K562 (cell line): Measurements from ENCODE around the gene LY6G6C. TPM values are rescaled to one million over a fixed set of nuclear protein-coding genes. Genes with fewer than 3 reads are reported as not detected.

ENCODE experiments used
- BDP1 ChIP-seq: IDR thresholded peaks from 3 replicates; pipeline ENCODE4 v1.6.1; 2011; ENCODE audit not compliant: insufficient read length, insufficient read depth
- BRCA1 ChIP-seq, 2 experiments: fragments of 450-650 bp in 1 of 2; sonication (generic) in 1 of 2; formaldehyde crosslinking in 1 of 2; IDR thresholded peaks; 2 replicates each; pipeline versions ENCODE4 v1.5.0 to v1.6.1; 2017 to 2020; ENCODE audit warnings: mild to moderate bottlenecking in 1 of 2, missing genetic modification reagents in 1 of 2
- ETV5 ChIP-seq: sonication (generic); formaldehyde crosslinking; IDR thresholded peaks from 2 replicates; pipeline ENCODE4 v1.4.0; 2020; ENCODE audit warnings: low read depth, mild to moderate bottlenecking, missing genetic modification reagents
- ETV6 ChIP-seq, 3 experiments: fragments of 150-350 bp in 1 of 3; sonication (generic) in 1 of 3; formaldehyde crosslinking in 1 of 3; IDR thresholded peaks; 2 replicates each; pipeline versions ENCODE4 v1.6.1 to v1.8.0; 2014 to 2022; ENCODE audit warnings: borderline replicate concordance in 2 of 3, low read depth in 2 of 3, antibody characterized with exemption in 1 of 3, low read length in 1 of 3, mild to moderate bottlenecking in 1 of 3, missing genetic modification reagents in 1 of 3
- GTF2E2 ChIP-seq: fragments of 200-800 bp; sonication (Bioruptor generic); IDR thresholded peaks from 2 replicates; pipeline ENCODE4 v1.6.1; 2016; ENCODE audit warnings: missing genetic modification characterization, missing compliant biosample characterization
- HLTF ChIP-seq: fragments of 450-650 bp; IDR thresholded peaks from 2 replicates; pipeline ENCODE4 v1.6.1; 2016
- HNRNPL ChIP-seq: fragments of 200-400 bp; formaldehyde crosslinking; IDR thresholded peaks from 2 replicates; pipeline ENCODE4 v1.6.1; 2017; ENCODE audit warnings: low read depth, mild to moderate bottlenecking, low read length
- IFI16 ChIP-seq: fragments of 250-450 bp; sonication (Bioruptor Pico); IDR thresholded peaks from 2 replicates; pipeline ENCODE4 v2.1.2; 2022; ENCODE audit warnings: mild to moderate bottlenecking, inconsistent platforms
- MTA3 ChIP-seq: fragments of 450-650 bp; formaldehyde crosslinking; IDR thresholded peaks from 2 replicates; pipeline ENCODE4 v1.6.1; 2017; ENCODE audit warnings: mild to moderate bottlenecking, borderline replicate concordance
- NFE2 ChIP-seq: IDR thresholded peaks from 2 replicates; pipeline ENCODE4 v1.6.1; 2014; ENCODE audit warnings: antibody characterized with exemption, low read depth
- NFIC ChIP-seq: fragments of 450-650 bp; IDR thresholded peaks from 2 replicates; pipeline ENCODE4 v1.6.1; 2017; ENCODE audit warnings: mild to moderate bottlenecking, inconsistent platforms
- PPARD ChIP-seq: fragments of 250-450 bp; sonication (Bioruptor Pico); IDR thresholded peaks from 2 replicates; pipeline ENCODE4 v1.8.0; 2022; ENCODE audit warnings: inconsistent platforms, mild to moderate bottlenecking, moderate library complexity
- SMARCE1 ChIP-seq: fragments of 450-650 bp; IDR thresholded peaks from 2 replicates; pipeline ENCODE4 v1.7.1; 2016; ENCODE audit warnings: mild to moderate bottlenecking
- ZNF143 ChIP-seq: sonication (generic); formaldehyde crosslinking; IDR thresholded peaks from 2 replicates; pipeline ENCODE4 v1.9.0; 2022; ENCODE audit warnings: mild to moderate bottlenecking, missing genetic modification reagents
- ZNF146 ChIP-seq: IDR thresholded peaks from one replicate; pipeline ENCODE4 v1.6.1; 2018; ENCODE audit warnings: missing compliant biosample characterization; ENCODE audit not compliant: unreplicated experiment
- ZNF212 ChIP-seq: fragments of 450-650 bp; formaldehyde crosslinking; IDR thresholded peaks from 2 replicates; pipeline ENCODE4 v1.4.0; 2020; ENCODE audit warnings: mild to moderate bottlenecking
- polyA plus RNA-seq, 8 experiments: library from polyadenylated mRNA; depleted of rRNA in 4 of 8; stranded (reverse) in 5 of 8; unstranded in 3 of 8; fragments of >200 nt; fragmentation: Nextera tagmentation in 2 of 8; fragmentation: Illumina TruSeq in 1 of 8; extraction: Ambion mirVana in 2 of 8; extraction: Trizol in 1 of 8; gene quantifications; 2 replicates each; pipeline versions ENCODE4 v1.2.1 to v1.2.3, GENCODE V29; 2011 to 2014; ENCODE audit warnings: inconsistent platforms in 1 of 8, missing spikeins in 1 of 8
- total RNA-seq, 7 experiments: library from RNA; depleted of rRNA in 6 of 7; stranded (reverse); fragments of >200 nt in 6 of 7; fragmentation: Illumina TruSeq in 2 of 7; extraction: Trizol in 2 of 7; gene quantifications; 2 replicates each; pipeline versions ENCODE4 v1.2.1 to v1.2.3, GENCODE V29; 2011 to 2021; ENCODE audit warnings: low replicate concordance in 1 of 7
- TF ChIP-seq, protein P1 (sequence below): fragments of 250-450 bp; sonication (Bioruptor Pico); IDR thresholded peaks from 2 replicates; pipeline ENCODE4 v1.8.0; 2021; ENCODE audit warnings: moderate library complexity, mild to moderate bottlenecking, inconsistent platforms
- TF ChIP-seq, protein P2 (sequence below): fragments of 250-450 bp; sonication (Bioruptor Pico); IDR thresholded peaks from 2 replicates; pipeline ENCODE4 v1.6.1; 2021; ENCODE audit warnings: mild to moderate bottlenecking
- TF ChIP-seq, protein P3 (sequence below): fragments of 250-450 bp; sonication (Bioruptor Pico); IDR thresholded peaks from 2 replicates; pipeline ENCODE4 v1.5.0; 2021; ENCODE audit warnings: mild to moderate bottlenecking, moderate library complexity

LY6G6C gene
- total and polyA plus RNA-seq, 9 of the 15 experiments (the other 6 are each of a cell fraction or from before 2014, with no cell fraction given), result 0.06 to 0.20 TPM; not detected in 7

DNA sequence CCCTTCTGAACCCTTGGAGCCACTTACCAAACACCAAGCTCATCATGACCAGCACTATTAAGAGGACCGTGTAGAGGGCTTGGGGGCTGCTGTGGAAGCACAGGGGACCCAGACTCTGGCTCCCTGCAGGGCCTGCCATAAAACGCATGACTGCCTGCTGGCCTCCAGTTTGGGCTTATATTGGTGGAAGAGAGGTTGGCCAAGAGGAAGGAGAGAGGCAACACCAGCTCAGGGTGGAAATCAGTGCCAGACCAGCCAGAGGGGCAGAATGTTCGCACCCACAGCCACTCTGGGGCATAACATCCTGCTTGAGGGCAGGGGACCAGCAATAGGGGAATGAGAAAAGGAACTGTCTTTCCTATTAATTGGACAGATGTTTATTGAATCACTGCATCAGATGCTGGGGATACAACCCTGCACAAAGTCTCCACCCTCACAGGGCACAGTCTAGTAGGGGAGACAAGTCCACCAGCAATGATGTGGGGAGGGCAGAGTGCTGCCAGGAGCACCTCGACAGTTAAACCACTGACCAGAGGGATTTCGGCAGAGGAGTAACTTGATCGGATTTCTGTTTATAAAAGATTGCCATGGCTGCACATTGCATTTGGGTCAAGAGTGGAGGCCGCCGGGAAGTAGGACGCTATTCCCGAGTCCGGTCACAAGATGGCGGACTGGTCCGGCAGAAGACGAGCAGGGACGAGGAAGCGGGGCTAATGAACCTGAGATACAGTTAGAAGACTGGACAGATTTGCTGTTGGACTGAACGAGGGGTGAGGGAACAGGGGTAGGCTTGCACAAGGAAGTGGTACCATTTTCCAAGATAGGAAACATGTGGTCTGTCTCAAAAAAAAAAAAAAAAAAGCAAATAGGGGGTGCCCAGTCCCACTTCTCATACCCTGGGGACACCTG is 41.1 kb downstream of the LY6G6C start, which contains the start of gene LY6G5C (continued):
- TF ChIP-seq ZNF143 (CRISPR knock-in tag) (0 out of 2 replicates have a peak, but pooled peaks have one; percentile 12), MTA3 (peak; percentile 13; the same call in 1 of the 2 replicates), IFI16 (CRISPR knock-in tag) (no peak), GTF2E2 (tag) (no peak), ZNF212 (CRISPR knock-in tag) (no peak), HNRNPL (no peak), BDP1 (no peak), BRCA1 (IDR thresholded peaks at IDR 0.05) (no peak), BRCA1 (CRISPR knock-in tag; IDR thresholded peaks at IDR 0.05) (no peak), PPARD (CRISPR knock-in tag) (no peak), ETV5 (CRISPR knock-in tag) (peak; percentile 50; the same call in 1 of the 2 replicates), NFIC (no peak), ETV6 (IDR thresholded peaks at IDR 0.05; ENCODE audit: borderline replicate concordance in 1 of 2, low read depth in 2 of 2, low read length in 1 of 2) (no peak), ETV6 (CRISPR knock-in tag; IDR thresholded peaks at IDR 0.05; ENCODE audit: borderline replicate concordance) (no peak), NFE2 (no peak), HLTF (no peak), SMARCE1 (no peak), ZNF146 (CRISPR knock-in tag) (no peak)
- TF ChIP-seq, protein P1, sequence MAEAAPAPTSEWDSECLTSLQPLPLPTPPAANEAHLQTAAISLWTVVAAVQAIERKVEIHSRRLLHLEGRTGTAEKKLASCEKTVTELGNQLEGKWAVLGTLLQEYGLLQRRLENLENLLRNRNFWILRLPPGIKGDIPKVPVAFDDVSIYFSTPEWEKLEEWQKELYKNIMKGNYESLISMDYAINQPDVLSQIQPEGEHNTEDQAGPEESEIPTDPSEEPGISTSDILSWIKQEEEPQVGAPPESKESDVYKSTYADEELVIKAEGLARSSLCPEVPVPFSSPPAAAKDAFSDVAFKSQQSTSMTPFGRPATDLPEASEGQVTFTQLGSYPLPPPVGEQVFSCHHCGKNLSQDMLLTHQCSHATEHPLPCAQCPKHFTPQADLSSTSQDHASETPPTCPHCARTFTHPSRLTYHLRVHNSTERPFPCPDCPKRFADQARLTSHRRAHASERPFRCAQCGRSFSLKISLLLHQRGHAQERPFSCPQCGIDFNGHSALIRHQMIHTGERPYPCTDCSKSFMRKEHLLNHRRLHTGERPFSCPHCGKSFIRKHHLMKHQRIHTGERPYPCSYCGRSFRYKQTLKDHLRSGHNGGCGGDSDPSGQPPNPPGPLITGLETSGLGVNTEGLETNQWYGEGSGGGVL (CRISPR knock-in tag), result no peak
- TF ChIP-seq, protein P2, sequence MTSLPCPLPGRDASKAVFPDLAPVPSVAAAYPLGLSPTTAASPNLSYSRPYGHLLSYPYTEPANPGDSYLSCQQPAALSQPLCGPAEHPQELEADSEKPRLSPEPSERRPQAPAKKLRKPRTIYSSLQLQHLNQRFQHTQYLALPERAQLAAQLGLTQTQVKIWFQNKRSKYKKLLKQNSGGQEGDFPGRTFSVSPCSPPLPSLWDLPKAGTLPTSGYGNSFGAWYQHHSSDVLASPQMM, result no peak
- TF ChIP-seq, protein P3, sequence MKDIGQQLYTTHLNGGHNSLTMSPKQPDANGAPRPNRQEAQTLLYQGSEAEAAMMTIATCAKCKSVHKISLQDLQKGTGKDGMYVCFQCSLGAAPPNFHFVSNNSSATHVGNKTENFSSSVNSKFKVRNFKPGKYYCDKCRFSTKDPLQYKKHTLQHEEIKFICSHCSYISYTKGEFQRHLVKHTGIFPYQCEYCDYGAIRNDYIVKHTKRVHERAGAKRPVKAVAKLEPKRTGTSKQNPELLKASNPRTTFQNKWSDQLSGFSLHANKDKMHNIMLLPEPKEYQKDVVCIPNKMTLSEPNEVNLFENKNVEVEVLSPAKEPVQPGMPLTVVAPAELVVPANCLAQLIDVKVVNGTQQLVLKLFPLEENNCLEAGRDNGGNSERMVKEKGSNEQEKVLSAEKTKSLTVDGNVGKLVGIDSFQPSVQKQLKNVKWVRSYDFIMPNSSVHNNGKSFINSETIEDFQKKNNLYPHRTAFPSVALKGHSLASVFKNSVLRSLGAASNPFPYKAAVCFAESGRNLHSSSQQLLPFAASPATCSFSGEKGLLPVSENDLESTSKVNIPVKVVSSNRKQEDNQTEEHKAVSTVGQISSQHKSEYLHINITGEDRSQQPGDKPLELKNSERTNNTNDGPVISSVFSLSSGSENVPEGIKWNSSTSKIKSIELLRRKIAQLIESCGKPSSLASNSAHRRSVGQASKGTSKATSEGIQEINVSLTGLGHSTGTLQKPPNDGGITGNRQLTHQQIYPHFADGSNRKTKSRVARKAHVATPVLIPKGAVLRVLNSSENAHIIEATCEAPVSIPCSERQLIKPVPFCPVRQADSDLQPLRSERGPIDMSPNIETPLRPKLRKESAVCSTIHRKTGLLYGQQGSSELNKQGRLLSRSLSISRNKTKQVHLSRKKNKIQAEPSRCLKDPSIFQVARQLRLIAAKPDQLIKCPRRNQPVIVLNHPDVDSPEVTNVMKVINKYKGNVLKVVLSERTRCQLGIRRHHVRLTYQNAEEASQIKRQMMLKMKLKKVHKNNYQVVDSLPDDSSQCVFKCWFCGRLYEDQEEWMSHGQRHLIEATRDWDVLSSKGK (CRISPR knock-in tag), result no peak
